Right lobe of liver (tissue), 4 donors: ENCODE results near the gene GRIA3.

Experiments
- POLR2A ChIP-seq: fragments of 450-650 bp; IDR thresholded peaks from one replicate; pipeline ENCODE4 v1.6.1; 2017; ENCODE audit warnings: antibody characterized with exemption, mild to moderate bottlenecking
- TF ChIP-seq, protein P1 (sequence below), 4 donors: fragments of 200-600 bp in 3 of 4; fragments of 450-650 bp in 1 of 4; IDR thresholded peaks; one replicate each; pipeline versions ENCODE4 v1.5.1 to v1.8.0; 2016 to 2022; ENCODE audit warnings: antibody characterized with exemption in 4 of 4, mild to moderate bottlenecking in 2 of 4
- donor health status: DM: no; HTN: no; CAD: no.
- donor health status: DM: no; HTN: no; CAD: no.
- donor health status: DM: no; HTN: yes; CAD: no.

DNA sequence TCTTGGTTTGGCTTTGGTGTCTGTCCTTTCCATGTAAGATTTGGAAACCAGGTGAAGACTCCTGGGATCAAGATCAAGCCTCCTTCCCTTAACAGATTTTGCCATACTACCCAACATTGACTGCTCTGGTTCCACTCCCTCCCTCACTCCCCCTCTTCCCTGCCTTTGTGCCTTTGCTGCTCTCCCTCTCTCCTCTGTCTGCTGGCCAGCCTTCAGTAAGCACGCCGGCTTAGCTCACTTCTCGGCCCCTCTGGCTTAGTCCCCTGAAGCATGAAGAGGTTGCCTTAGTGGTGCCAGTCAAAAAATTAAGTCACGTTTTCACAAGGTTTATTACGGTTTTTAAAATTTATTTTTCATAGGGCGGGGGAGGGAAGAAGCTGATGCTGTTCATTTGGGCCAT is 6.0 kb downstream of the GRIA3 start:
- TF ChIP-seq, protein P1, sequence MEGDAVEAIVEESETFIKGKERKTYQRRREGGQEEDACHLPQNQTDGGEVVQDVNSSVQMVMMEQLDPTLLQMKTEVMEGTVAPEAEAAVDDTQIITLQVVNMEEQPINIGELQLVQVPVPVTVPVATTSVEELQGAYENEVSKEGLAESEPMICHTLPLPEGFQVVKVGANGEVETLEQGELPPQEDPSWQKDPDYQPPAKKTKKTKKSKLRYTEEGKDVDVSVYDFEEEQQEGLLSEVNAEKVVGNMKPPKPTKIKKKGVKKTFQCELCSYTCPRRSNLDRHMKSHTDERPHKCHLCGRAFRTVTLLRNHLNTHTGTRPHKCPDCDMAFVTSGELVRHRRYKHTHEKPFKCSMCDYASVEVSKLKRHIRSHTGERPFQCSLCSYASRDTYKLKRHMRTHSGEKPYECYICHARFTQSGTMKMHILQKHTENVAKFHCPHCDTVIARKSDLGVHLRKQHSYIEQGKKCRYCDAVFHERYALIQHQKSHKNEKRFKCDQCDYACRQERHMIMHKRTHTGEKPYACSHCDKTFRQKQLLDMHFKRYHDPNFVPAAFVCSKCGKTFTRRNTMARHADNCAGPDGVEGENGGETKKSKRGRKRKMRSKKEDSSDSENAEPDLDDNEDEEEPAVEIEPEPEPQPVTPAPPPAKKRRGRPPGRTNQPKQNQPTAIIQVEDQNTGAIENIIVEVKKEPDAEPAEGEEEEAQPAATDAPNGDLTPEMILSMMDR (IDR thresholded peaks at IDR 0.05) = no peak
- no peak for TF ChIP-seq POLR2A
